GM19025 (cell line): Measurements from ENCODE around the gene KATNB1.
"Not testable (repeated sequence)": the region's sequence is repeated elsewhere in the genome, so short reads cannot be mapped to it uniquely, and the experiment has no call there.

Experiments
- ATAC-seq: cut with Tn5 transposase; IDR thresholded peaks from one replicate; pipeline ENCODE4 v1.9.1; 2021; ENCODE audit warnings: mild to moderate bottlenecking, low read depth, moderate library complexity; ENCODE audit not compliant: unreplicated experiment

Gene KATNB1

DNA sequence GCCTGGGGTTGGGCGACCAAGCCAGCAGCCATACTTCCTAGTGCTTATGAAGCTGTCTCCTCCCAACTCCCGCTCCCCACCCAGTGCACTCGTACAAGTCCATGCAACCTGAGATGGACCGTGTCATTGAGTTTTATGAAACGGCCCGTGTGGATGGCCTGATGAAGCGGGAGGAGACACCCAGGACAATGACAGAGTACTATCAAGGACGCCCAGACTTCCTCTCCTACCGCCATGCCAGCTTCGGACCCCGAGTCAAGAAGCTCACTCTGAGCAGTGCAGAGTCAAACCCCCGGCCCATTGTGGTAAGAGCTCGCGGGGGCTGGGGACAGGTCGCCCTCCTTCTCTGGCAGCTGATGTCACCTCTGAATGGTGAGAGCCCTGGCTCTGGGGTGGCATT, 11.0 kb upstream of the KATNB1 start:
- ATAC-seq: no peak

- ATAC-seq: no peak
Measured at GRCh38 chr16:57725151-57725550, 10.4 kb upstream of the KATNB1 start.

DNA sequence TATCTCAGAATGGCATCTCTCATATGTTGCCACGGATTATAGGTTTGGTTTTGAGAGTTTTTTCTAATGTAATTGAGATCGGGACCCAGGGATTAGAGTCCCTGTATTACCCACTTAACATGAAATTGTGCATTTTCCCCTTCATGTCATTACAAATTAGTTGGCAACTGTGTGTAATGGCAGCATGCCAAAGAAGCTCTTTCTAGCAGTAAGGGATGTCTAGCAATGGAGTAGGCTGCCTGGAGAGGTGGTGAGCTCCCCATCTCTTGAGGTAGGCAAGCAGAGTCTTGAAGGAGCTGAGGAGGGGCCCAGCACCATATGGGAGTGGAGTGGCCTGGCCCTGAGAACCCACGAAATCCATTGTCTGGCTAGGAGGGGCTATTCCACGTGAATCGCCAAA, 10.0 kb upstream of the KATNB1 start:
- ATAC-seq: no peak

- ATAC-seq: no peak
Measured at GRCh38 chr16:57725976-57726375, 9.6 kb upstream of the KATNB1 start.

- ATAC-seq: no peak
Measured at GRCh38 chr16:57726433-57726947, 9.1 kb upstream of the KATNB1 start.

DNA sequence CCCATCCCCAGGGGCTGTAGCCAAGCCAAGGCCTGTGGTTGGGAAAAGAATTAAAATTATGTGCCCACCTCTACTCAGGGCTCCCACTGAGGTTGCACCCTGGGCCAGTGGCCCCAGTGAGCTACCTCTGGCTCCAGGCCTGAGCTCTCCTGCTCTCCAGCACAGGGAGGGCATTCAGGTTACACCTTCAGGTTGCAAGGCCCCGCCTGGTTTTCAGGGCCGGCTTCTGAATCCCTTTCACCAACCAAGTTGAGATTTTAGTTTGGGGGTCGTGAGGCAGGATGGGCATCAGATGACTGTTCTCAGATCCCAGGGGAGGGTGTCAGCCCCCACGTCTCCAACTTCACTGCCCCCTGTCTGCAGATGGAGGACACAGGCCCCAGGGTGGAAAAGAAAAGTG, 8.0 kb upstream of the KATNB1 start:
- ATAC-seq: no peak

- no peak for ATAC-seq
Measured at GRCh38 chr16:57728336-57729181, 7.0 kb upstream of the KATNB1 start.

GRCh38 chr16:57729182-57729484, 6.4 kb upstream of the KATNB1 start:
- ATAC-seq: no peak

DNA sequence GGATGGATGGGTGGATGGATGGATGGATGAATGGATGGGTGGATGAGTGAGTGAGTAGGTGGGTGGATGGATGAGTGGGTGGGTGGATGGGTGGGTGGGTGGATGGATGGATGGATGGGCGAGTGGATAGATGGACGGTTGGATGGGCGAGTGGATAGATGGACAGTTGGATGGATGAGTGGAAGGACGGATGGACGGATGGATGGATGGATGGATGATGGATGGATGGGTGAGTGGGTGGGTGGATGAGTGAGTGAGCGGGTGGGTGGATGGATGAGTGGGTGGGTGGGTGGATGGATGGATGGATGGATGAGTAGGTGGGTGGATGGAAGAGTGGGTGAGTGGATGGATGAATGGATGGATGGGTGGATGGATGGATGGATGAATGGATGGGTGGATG, 5.7 kb upstream of the KATNB1 start:
- not testable (repeated sequence) for ATAC-seq

- no peak for ATAC-seq
Measured at GRCh38 chr16:57730771-57731730, 4.5 kb upstream of the KATNB1 start.

DNA sequence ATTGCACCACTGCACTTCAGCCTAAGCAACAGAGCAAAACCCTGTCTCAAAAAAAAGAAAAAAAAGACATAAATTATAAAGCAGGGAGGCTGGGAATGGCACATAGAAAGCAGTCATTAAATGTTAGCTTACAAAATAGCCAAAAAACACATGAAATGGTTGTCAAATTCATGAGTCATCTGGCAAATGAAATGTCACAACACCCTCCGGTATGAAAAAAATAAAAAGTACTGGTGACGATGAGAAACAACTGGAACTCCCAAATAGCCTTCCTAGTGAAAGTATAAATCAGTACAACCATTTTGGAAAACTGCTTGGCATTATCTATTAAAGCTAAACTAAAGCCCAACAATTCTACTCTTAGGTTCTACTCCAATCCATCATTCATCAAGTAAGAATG, 3.5 kb upstream of the KATNB1 start:
- no peak for ATAC-seq

GRCh38 chr16:57732714-57733113, 2.9 kb upstream of the KATNB1 start:
- ATAC-seq: no peak

GRCh38 chr16:57734308-57734924, 1.2 kb upstream of the KATNB1 start:
- ATAC-seq: no peak

DNA sequence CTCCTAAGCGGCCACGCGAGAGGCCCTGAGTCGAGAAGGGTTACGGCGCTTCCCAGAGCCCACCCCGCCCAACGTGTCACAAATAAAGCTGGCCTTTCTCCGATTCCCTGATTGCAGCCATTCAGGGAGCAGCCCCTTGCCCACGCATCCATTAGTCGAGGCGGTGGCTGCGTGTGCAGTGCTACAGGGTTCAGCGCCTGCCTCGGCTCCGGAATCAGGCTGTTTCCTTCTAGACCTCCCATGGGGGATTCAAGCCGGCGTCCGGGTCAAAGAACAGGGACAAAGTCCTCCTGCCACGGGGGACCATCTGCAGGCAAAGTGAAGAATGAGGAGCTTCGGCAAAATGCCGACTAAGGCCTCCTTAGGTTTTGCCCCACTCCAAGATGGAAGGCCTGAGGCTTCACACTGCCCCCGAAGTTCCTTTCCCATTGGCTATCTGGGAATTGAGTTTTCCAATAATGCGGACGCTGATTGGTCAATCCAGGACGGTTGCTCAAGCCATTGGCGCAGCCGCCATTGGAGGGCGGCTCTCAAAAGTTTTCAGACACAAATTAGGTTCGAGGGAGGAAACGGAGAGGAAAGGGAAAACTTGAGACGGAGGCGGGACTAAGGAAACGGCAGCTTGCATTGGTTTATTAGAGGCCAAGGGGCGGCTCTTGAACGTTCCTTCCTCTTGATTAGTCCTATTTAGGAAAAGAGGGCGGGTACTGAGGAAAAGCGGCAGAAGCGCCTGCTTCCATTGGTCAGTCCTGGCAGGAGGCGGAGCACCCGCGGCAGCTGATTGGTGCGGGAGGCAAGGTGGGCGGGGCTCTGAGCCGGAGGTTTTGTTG, 430 bp upstream of the KATNB1 start:
- peak; percentile 86 for ATAC-seq

DNA sequence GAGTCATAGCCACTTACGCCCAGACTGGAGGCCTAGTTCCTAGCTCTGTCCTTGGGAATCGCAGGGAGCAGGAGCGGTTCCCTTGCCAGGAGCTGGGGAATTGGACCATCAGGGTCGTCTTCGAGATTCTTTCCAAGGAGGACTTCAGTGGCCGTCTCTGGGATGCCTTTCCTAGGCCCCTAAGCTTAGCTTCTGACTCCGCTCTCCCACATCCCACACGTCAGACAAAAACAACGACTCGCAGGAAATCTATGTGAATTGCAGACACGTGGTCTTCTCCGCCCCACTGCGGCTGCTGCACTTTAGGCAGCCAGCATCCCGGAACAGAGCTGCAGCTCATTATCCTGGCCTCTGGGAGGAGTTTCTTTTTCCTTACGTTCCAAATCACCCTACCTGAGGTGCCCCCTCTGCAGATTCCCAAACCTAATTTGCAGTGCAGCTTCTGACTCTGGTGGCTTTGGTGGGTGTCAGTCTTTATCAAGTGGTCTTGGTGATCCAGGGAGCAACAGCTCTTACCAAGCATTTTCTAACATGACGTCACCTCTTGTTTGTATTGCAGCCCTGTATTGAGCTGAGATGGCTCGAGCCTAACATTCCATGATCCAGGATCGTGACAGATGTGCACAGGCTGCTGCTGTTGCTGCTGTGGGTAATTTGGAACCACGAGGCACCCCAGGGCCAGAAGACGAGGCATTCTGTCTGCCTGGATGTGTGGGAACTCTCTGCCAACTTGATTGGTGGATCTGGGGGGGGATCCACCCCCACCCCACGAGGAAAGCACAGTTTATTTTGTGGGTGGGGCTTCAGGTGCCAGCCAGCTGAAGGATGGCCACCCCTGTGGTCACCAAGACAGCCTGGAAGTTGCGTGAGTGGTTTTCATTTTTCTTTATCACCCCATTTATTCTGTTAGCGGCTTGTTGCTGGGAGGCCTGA, 1.1 kb downstream of the KATNB1 start:
- ATAC-seq: no peak

GRCh38 chr16:57738844-57739243, 3.3 kb downstream of the KATNB1 start:
- no peak for ATAC-seq

GRCh38 chr16:57739756-57740422, 4.3 kb downstream of the KATNB1 start:
- ATAC-seq: no peak

GRCh38 chr16:57740423-57741071, 5.0 kb downstream of the KATNB1 start:
- no peak for ATAC-seq
